Putamen (tissue), 1 donor: ENCODE data around the gene CFAP77.
"Not testable (repeated sequence)": the region's sequence is repeated elsewhere in the genome, so short reads cannot be mapped to it uniquely, and the experiment has no call there.

Experiments
- DNase-seq: peaks from one replicate; pipeline ENCODE4 v3.0.0-alpha.2; 2016; ENCODE audit warnings: low spot score

Gene CFAP77

GRCh38 chr9:132547976-132548730 is 138.1 kb downstream of the CFAP77 start:
- no peak for DNase-seq

GRCh38 chr9:132548751-132549640 is 139.0 kb downstream of the CFAP77 start:
- no peak for DNase-seq

- DNase-seq = no peak
Observed at GRCh38 chr9:132551556-132551955, 141.5 kb downstream of the CFAP77 start.

GRCh38 chr9:132552041-132552440 is 142.0 kb downstream of the CFAP77 start:
- no peak for DNase-seq

- DNase-seq = no peak
Observed at GRCh38 chr9:132554755-132555154, 144.7 kb downstream of the CFAP77 start.

- no peak for DNase-seq
Observed at GRCh38 chr9:132555528-132555927, 145.5 kb downstream of the CFAP77 start.

- DNase-seq = no peak
Observed at GRCh38 chr9:132556235-132556634, 146.2 kb downstream of the CFAP77 start.

- DNase-seq = no peak
Observed at GRCh38 chr9:132556714-132557113, 146.7 kb downstream of the CFAP77 start.

GRCh38 chr9:132557159-132557558 is 147.1 kb downstream of the CFAP77 start:
- no peak for DNase-seq

GRCh38 chr9:132559711-132560110 is 149.7 kb downstream of the CFAP77 start:
- no peak for DNase-seq

- no peak for DNase-seq
Observed at GRCh38 chr9:132560616-132561202, 150.7 kb downstream of the CFAP77 start.

GRCh38 chr9:132562306-132562573 is 152.2 kb downstream of the CFAP77 start:
- no peak for DNase-seq

GRCh38 chr9:132564526-132564925 is 154.5 kb downstream of the CFAP77 start:
- DNase-seq = no peak

GRCh38 chr9:132568787-132569186 is 158.8 kb downstream of the CFAP77 start:
- not testable (repeated sequence) for DNase-seq

GRCh38 chr9:132571806-132572600 is 162.0 kb downstream of the CFAP77 start:
- no peak for DNase-seq

GRCh38 chr9:132572921-132573320 is 162.9 kb downstream of the CFAP77 start:
- no peak for DNase-seq

GRCh38 chr9:132575005-132575609 is 165.1 kb downstream of the CFAP77 start:
- peak; percentile 27 for DNase-seq

GRCh38 chr9:132575811-132576210 is 165.8 kb downstream of the CFAP77 start:
- no peak for DNase-seq

- no peak for DNase-seq
Observed at GRCh38 chr9:132577119-132577518, 167.1 kb downstream of the CFAP77 start.

- DNase-seq = no peak
Observed at GRCh38 chr9:132578367-132578932, 168.4 kb downstream of the CFAP77 start.

- DNase-seq = no peak
Observed at GRCh38 chr9:132579427-132579798, 169.4 kb downstream of the CFAP77 start.
